ENCODE data around the gene DNAH11.
A peak's percentile ranks its signal among the peaks of the same experiment; 100 is the strongest.

Gene DNAH11

DNA sequence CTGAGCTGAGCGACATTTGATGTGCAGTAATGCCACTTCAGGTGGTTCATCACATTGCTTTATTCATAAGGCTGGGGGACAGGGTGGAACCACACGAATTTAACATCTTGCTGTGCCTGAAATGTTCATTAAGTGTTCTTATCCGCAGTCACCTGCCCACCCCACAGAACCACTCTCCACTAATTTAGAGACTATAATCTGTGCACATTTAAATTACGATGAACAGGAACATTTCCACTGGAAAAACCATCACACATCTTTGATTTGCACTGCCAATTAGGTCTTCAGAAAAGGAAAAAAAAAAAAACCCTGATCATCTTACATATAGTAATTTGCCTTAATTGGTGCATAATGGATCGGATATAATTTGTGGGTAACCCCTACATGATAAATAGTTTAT, 400.6 kb downstream of the DNAH11 start:
- Histone ChIP-seq H3K4me3 (ENCODE audit: low read depth, low read length) (peak overlapping the region; percentile 19), H3K9me3 (ENCODE audit: control insufficient read depth, insufficient read depth, low read length) (no peaks in the 10 kb centered on the region), H3K36me3 (ENCODE audit: control insufficient read depth, insufficient read depth, low read length) (no peaks in the 10 kb centered on the region), H3K9ac (ENCODE audit: low read depth, low read length) (no peak overlapping the region), H3K27me3 (ENCODE audit: control insufficient read depth, insufficient read depth, low read length) (no peaks in the 10 kb centered on the region), H3K4me1 (ENCODE audit: control insufficient read depth, insufficient read depth, low read length) (peaks cover 39% of the 10 kb centered on the region)

DNA sequence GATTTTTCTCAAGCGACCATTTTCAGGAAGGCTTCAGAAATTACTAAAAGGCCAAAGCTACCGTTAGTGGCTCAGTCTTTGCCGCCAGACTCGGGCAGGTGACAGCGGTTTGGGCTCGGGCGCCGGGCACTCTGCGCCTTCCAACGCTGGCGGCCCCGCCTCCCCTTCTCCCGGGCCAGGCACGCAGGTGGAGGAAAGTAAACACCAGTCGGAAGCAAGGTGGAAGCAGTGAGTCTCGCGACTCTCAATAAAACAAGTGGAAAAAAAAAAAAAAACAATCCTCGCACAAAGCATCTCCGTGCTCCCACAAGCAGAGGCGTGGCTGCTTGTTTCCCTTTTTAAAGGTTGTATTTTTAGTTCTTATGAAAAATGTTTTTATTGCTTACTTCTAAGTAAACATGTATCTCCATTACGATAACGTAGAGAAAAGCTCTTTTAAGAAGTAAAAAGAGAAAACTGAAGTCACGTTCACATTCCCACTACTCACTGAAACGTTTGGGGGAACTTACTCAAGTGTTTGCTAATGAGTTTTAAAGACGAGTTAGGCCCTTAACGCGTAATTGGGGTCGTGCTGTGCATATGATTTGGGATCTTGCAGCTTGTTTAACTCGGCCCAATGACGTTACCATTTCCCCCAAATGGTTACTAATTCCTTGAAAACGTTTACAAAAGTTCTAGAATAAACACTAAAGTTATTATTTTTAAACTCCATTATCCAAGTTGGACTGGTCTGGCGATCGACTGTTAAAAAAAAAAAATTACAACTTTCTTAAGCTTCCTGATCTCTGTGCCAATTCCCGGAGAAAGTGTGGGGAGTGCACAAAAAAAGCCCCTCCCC, 402.0 kb downstream of the DNAH11 start:
- Histone ChIP-seq H3K4me1 (ENCODE audit: control insufficient read depth, insufficient read depth, low read length) (peaks cover 32% of the 10 kb centered on the region), H3K4me3 (ENCODE audit: low read depth, low read length) (peak overlapping the region; percentile 92), H3K9ac (ENCODE audit: low read depth, low read length) (peak overlapping the region; percentile 87), H3K27me3 (ENCODE audit: control insufficient read depth, insufficient read depth, low read length) (no peaks in the 10 kb centered on the region), H3K36me3 (ENCODE audit: control insufficient read depth, insufficient read depth, low read length) (no peaks in the 10 kb centered on the region), H3K9me3 (ENCODE audit: control insufficient read depth, insufficient read depth, low read length) (no peaks in the 10 kb centered on the region)

DNA sequence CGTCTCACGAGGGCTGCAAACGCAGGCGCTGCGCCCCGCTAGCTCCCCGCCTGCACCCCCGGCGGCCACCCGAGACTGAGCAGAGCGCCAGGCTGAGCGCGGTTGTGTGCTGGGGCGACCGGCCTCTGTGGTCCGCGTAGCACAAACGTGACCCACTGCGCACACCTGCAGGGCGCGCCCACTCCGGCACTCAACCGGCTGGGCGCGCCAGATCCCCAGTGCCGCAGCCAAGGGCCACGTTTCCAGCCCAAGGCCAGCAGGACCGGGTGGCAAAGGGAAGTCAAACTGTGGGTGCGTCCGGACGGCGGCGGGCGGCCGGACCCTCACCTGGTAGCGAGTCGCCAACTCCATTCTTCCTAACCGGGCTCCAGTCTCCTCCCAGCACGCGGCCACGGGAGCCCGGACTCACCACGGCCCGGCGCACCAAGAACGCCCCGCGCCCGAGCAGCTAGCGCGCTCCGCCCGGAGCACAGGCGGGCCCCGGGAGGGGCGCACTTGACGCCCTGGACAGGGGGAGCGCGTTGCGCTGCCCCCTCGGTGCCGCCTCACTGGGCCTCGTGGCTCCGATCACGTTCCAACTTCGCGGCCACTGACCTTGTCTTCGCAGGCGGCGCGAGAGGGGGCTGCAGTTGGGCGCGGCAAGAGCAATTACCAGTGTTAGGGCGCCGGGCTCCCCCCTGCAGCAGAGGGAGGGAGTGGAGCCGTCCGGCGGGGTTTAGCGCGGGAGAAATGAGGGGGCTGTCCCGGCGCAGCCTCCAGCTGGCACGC, 402.8 kb downstream of the DNAH11 start, which contains the start of gene CDCA7L:
TSS of gene CDCA7L (minus strand) at position 446 of the 768 bp plus-strand sequence. CDS start at position 351, 95 bp downstream.
- peak within 1 kb of the TSS; percentile 87 for H3K9ac ChIP-seq (ENCODE audit: low read depth, low read length)
- peaks cover 24% of the 10 kb centered on the region for H3K4me1 ChIP-seq (ENCODE audit: control insufficient read depth, insufficient read depth, low read length)
- H3K27me3 ChIP-seq (ENCODE audit: control insufficient read depth, insufficient read depth, low read length) = no peaks in the 10 kb centered on the region

DNA sequence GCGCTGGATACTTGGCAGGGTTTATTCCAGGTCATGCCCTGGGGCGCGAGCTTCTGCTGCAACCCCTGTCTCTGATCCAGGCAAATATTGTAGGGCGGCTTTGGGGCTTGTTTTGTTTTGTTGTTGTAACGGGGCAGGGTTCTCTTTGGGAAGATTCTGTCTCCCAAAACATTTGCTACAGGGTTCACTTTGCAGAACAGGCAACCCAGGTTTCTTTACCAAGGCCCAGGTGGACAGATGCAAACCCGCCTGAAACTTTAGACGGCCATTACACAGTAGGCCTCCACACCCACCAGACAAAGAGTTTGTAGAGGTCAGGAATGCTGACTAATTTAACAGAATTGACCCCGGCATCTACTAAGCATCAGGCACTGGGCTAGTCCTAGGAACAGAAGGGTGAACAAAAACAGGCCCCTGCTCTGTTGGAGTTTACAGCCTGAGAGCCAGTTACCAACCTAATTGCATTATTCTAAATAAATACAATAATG, 403.4 kb downstream of the DNAH11 start:
- Histone ChIP-seq H3K27me3 (ENCODE audit: control insufficient read depth, insufficient read depth, low read length) (no peaks in the 10 kb centered on the region), H3K9ac (ENCODE audit: low read depth, low read length) (peak overlapping the region; percentile 87), H3K9me3 (ENCODE audit: control insufficient read depth, insufficient read depth, low read length) (no peaks in the 10 kb centered on the region), H3K4me3 (ENCODE audit: low read depth, low read length) (peak overlapping the region; percentile 92), H3K36me3 (ENCODE audit: control insufficient read depth, insufficient read depth, low read length) (no peaks in the 10 kb centered on the region), H3K4me1 (ENCODE audit: control insufficient read depth, insufficient read depth, low read length) (peaks cover 20% of the 10 kb centered on the region)

More for the DNA sequence above, 402.8 kb downstream of the DNAH11 start, which contains the start of gene CDCA7L:
- Histone ChIP-seq H3K4me3 (ENCODE audit: low read depth, low read length) (peak within 1 kb of the TSS; percentile 92), H3K9me3 (ENCODE audit: control insufficient read depth, insufficient read depth, low read length) (no peaks in the 10 kb centered on the region), H3K36me3 (ENCODE audit: control insufficient read depth, insufficient read depth, low read length) (no peaks in the 10 kb centered on the region)

DNA sequence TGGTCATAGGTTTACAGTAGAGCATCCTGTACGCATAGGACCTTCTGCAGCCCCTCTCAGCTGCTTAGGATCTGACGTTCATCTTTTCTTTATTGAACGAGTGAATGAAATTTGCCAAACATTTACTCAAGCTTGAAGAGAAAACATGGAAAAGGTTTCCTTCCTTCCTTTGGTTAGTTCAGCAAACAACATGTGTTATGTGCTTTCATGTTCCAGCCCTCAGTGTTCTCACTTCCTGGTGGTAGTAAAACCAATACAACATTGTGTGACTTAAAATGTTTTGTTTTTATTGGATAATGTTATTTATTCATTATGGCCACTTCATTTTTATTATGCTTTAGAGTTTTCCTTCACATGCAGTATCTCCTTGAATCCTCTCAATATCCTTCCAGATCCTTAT, 404.2 kb downstream of the DNAH11 start:
- no peaks in the 10 kb centered on the region for H3K9me3 ChIP-seq (ENCODE audit: control insufficient read depth, insufficient read depth, low read length)
- H3K27me3 ChIP-seq (ENCODE audit: control insufficient read depth, insufficient read depth, low read length) = no peaks in the 10 kb centered on the region
- H3K36me3 ChIP-seq (ENCODE audit: control insufficient read depth, insufficient read depth, low read length) = no peaks in the 10 kb centered on the region
- H3K4me3 ChIP-seq (ENCODE audit: low read depth, low read length) = no peak overlapping the region
- peaks cover 15% of the 10 kb centered on the region for H3K4me1 ChIP-seq (ENCODE audit: control insufficient read depth, insufficient read depth, low read length)
- no peak overlapping the region for H3K9ac ChIP-seq (ENCODE audit: low read depth, low read length)

DNA sequence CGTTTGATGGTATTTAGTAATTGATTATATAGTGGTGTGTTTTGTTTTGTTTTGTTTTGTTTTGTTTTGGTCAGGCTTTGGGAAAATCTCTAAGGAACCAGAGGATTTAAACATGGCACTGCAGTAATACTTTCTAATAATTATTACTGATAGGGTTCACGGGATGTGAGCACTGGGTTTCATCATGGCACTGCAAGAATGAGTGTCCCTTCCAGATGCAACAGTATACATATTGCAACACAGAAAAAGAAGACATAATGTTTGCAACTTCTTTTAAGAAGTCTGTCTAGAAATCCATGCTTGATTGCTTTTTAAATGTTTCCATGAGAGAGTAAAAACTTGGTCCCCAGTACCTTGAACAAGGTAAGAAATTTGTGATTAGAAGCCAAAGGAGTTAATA, 405.1 kb downstream of the DNAH11 start:
- Histone ChIP-seq H3K4me1 (ENCODE audit: control insufficient read depth, insufficient read depth, low read length) (peaks cover 13% of the 10 kb centered on the region), H3K9ac (ENCODE audit: low read depth, low read length) (no peak overlapping the region), H3K4me3 (ENCODE audit: low read depth, low read length) (no peak overlapping the region), H3K36me3 (ENCODE audit: control insufficient read depth, insufficient read depth, low read length) (no peaks in the 10 kb centered on the region), H3K9me3 (ENCODE audit: control insufficient read depth, insufficient read depth, low read length) (no peaks in the 10 kb centered on the region), H3K27me3 (ENCODE audit: control insufficient read depth, insufficient read depth, low read length) (no peaks in the 10 kb centered on the region)

DNA sequence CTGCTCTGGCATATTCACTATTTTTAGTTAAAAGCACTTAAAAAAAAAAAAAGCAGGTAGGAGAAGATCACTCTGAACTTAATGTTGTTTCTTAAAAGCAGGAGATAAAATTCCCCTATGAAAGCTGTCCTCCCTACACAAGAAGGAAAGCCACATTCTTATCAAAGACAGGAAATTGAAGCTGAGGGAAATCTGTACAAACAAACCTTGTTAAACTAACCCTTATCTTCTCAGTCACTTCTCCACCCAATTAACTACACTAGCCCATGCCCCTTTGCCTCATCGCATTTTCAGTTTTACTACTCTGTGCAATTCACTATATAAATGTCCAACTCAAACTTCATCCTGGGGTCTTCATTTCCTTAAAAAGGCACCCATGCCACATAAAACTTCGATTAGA, 405.5 kb downstream of the DNAH11 start:
- Histone ChIP-seq H3K36me3 (ENCODE audit: control insufficient read depth, insufficient read depth, low read length) (no peaks in the 10 kb centered on the region), H3K9ac (ENCODE audit: low read depth, low read length) (no peak overlapping the region), H3K4me1 (ENCODE audit: control insufficient read depth, insufficient read depth, low read length) (peaks cover 9% of the 10 kb centered on the region), H3K4me3 (ENCODE audit: low read depth, low read length) (no peak overlapping the region), H3K9me3 (ENCODE audit: control insufficient read depth, insufficient read depth, low read length) (no peaks in the 10 kb centered on the region), H3K27me3 (ENCODE audit: control insufficient read depth, insufficient read depth, low read length) (no peaks in the 10 kb centered on the region)

DNA sequence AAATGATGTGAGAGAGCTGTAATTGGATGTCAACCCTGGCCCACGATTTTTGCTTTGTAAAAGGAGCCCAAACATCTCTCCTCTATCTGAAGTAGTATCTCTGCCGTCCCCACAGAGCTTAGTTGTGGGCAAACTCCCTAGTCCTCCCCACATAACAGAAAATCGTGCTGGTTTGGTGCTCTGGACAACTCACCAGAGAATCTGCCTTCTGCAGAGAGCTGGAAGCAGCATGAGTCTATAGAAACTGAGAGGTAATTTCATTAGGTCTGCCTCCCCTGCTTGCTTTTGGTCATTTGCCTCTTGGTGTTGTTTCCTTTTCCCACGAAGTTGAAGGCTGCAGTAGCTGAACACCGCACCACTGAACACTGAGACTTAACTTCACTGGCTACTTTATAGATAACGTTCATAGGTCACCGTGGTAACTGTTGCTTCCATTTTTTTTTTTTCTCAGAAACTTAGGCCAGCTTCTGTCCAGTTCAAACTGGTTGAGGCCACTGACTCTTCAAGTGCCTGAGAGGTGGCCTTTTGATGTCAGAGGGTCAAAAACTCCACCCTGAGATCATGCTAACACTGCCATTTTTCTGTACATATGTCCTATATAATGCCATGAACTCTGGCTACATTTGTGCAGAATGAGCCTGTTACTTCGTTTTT, 406.2 kb downstream of the DNAH11 start:
- Histone ChIP-seq H3K4me3 (ENCODE audit: low read depth, low read length) (no peak overlapping the region), H3K36me3 (ENCODE audit: control insufficient read depth, insufficient read depth, low read length) (no peaks in the 10 kb centered on the region), H3K9me3 (ENCODE audit: control insufficient read depth, insufficient read depth, low read length) (no peaks in the 10 kb centered on the region), H3K9ac (ENCODE audit: low read depth, low read length) (no peak overlapping the region), H3K27me3 (ENCODE audit: control insufficient read depth, insufficient read depth, low read length) (no peaks in the 10 kb centered on the region), H3K4me1 (ENCODE audit: control insufficient read depth, insufficient read depth, low read length) (peaks cover 7% of the 10 kb centered on the region)

Data from iPS-15b (cell line).